ENCODE data around the gene SGCD.
A peak's percentile ranks its signal among the peaks of the same experiment; 100 is the strongest.

SGCD gene

DNA sequence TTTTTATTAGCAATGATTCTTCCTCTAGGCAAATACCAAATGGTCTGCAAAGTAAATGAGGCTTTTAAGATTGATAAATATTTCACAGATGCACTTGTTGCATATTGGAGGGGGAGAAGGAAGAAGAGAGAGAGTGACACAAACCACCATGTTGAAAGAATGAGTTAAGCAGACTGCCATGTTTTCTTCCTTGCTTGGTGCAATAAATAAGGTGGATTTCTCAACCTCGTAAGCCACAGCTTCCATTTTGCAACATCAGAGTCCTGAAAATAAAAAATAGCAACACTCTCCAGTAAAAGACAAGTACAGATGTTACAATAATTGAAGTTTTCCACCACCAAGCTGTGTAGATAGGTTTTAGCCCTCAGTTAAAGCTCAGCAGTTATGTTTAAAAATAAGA is 202.9 kb downstream of the SGCD start:
- Histone ChIP-seq H3K4me3 (ENCODE audit: low read depth in 1 of 2, low read length in 1 of 2) (no peak overlapping the region), H3K27me3 (no peaks in the 10 kb centered on the region), H3K27ac (peak overlapping the region; percentile 57), H3K4me1 (ENCODE audit: control insufficient read depth in 1 of 2, insufficient read depth in 1 of 2, low read depth in 1 of 2, low read length in 1 of 2) (peaks cover 15 to 27% of the 10 kb centered on the region in 2 experiments), H3K36me3 (no peaks in the 10 kb centered on the region), H3K9me3 (no peaks in the 10 kb centered on the region)
- TF ChIP-seq, protein P1, sequence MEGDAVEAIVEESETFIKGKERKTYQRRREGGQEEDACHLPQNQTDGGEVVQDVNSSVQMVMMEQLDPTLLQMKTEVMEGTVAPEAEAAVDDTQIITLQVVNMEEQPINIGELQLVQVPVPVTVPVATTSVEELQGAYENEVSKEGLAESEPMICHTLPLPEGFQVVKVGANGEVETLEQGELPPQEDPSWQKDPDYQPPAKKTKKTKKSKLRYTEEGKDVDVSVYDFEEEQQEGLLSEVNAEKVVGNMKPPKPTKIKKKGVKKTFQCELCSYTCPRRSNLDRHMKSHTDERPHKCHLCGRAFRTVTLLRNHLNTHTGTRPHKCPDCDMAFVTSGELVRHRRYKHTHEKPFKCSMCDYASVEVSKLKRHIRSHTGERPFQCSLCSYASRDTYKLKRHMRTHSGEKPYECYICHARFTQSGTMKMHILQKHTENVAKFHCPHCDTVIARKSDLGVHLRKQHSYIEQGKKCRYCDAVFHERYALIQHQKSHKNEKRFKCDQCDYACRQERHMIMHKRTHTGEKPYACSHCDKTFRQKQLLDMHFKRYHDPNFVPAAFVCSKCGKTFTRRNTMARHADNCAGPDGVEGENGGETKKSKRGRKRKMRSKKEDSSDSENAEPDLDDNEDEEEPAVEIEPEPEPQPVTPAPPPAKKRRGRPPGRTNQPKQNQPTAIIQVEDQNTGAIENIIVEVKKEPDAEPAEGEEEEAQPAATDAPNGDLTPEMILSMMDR (IDR thresholded peaks at IDR 0.05) = no peak

- peaks cover 15 to 27% of the 10 kb centered on the region in 2 experiments for H3K4me1 ChIP-seq (ENCODE audit: control insufficient read depth in 1 of 2, insufficient read depth in 1 of 2, low read depth in 1 of 2, low read length in 1 of 2)
- TF ChIP-seq, protein P1 (IDR thresholded peaks at IDR 0.05) = no peak
- H3K4me3 ChIP-seq (ENCODE audit: low read depth in 1 of 2, low read length in 1 of 2) = no peak overlapping the region
- no peaks in the 10 kb centered on the region for H3K36me3 ChIP-seq
- H3K9me3 ChIP-seq = no peaks in the 10 kb centered on the region
- no peaks in the 10 kb centered on the region for H3K27me3 ChIP-seq
- H3K27ac ChIP-seq = no peak overlapping the region
Measured at GRCh38 chr5:156531199-156531598, 204.2 kb downstream of the SGCD start.

DNA sequence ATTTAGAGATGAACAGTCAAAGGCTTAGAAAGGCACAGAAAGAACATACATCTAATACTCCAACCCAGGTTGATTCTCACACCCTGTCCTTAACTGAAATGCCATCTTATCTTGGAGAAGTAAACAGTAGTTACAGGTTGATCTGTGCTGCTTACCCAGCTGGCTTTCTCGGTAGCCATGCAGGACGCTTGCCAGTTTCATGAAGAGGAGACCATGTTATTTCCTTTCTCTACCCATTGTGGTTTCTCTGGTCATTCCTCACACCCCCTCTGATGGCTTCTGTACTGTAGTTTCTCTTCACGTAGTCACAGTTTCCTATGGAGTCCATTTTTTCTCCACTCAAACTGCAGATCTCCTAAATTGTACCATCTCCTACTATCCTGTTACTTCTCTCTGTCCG is 206.0 kb downstream of the SGCD start:
- no peaks in the 10 kb centered on the region for H3K27me3 ChIP-seq
- H3K27ac ChIP-seq = no peak overlapping the region
- TF ChIP-seq, protein P1 (IDR thresholded peaks at IDR 0.05) = no peak
- H3K9me3 ChIP-seq = no peaks in the 10 kb centered on the region
- no peak overlapping the region for H3K4me3 ChIP-seq (ENCODE audit: low read depth in 1 of 2, low read length in 1 of 2)
- H3K36me3 ChIP-seq = no peaks in the 10 kb centered on the region
- H3K4me1 ChIP-seq (ENCODE audit: control insufficient read depth in 1 of 2, insufficient read depth in 1 of 2, low read depth in 1 of 2, low read length in 1 of 2) = peaks cover 15 to 27% of the 10 kb centered on the region in 2 experiments

- Histone ChIP-seq H3K4me3 (ENCODE audit: low read depth in 1 of 2, low read length in 1 of 2) (no peak overlapping the region), H3K4me1 (ENCODE audit: control insufficient read depth in 1 of 2, insufficient read depth in 1 of 2, low read depth in 1 of 2, low read length in 1 of 2) (peaks cover 15 to 24% of the 10 kb centered on the region in 2 experiments), H3K9me3 (no peaks in the 10 kb centered on the region), H3K36me3 (no peaks in the 10 kb centered on the region), H3K27ac (no peak overlapping the region), H3K27me3 (no peaks in the 10 kb centered on the region)
- TF ChIP-seq, protein P1 (IDR thresholded peaks at IDR 0.05) = no peak
Measured at GRCh38 chr5:156534085-156534484, 207.1 kb downstream of the SGCD start.

- H3K27ac ChIP-seq = no peak overlapping the region
- peaks cover 8 to 15% of the 10 kb centered on the region in 2 experiments for H3K4me1 ChIP-seq (ENCODE audit: control insufficient read depth in 1 of 2, insufficient read depth in 1 of 2, low read depth in 1 of 2, low read length in 1 of 2)
- no peak overlapping the region for H3K4me3 ChIP-seq (ENCODE audit: low read depth in 1 of 2, low read length in 1 of 2)
- H3K9me3 ChIP-seq = no peaks in the 10 kb centered on the region
- TF ChIP-seq, protein P1 (IDR thresholded peaks at IDR 0.05) = no peak
- H3K36me3 ChIP-seq = no peaks in the 10 kb centered on the region
- H3K27me3 ChIP-seq = no peaks in the 10 kb centered on the region
Measured at GRCh38 chr5:156534906-156535485, 208.0 kb downstream of the SGCD start.

All from neutrophil (primary cell).